HK-2 (cell line): ENCODE results near the gene TAF6L.
A peak's percentile ranks its signal among the peaks of the same experiment; 100 is the strongest.
"Not testable (repeated sequence)": the region's sequence is repeated elsewhere in the genome, so short reads cannot be mapped to it uniquely, and the experiment has no call there.

ENCODE experiments used
- DNase-seq: peaks from one replicate; pipeline ENCODE4 v3.0.0-alpha.2; 2018; ENCODE audit not compliant: unreplicated experiment

The TAF6L gene

GRCh38 chr11:62757846-62758788, 13.1 kb upstream of the TAF6L start:
- DNase-seq: no peak

- not testable (repeated sequence) for DNase-seq
Observed at GRCh38 chr11:62760867-62761227, 10.3 kb upstream of the TAF6L start.

- DNase-seq: no peak
Observed at GRCh38 chr11:62770778-62771143, 435 bp upstream of the TAF6L start.

- DNase-seq: no peak
Observed at GRCh38 chr11:62774407-62774806, 3.2 kb downstream of the TAF6L start.

GRCh38 chr11:62775646-62776045, 4.5 kb downstream of the TAF6L start:
- no peak for DNase-seq

- DNase-seq: no peak
Observed at GRCh38 chr11:62777389-62777788, 6.2 kb downstream of the TAF6L start.

GRCh38 chr11:62778441-62778840, 7.2 kb downstream of the TAF6L start:
- DNase-seq: no peak

- no peak for DNase-seq
Observed at GRCh38 chr11:62782753-62783152, 11.6 kb downstream of the TAF6L start.

GRCh38 chr11:62786318-62787004, 15.3 kb downstream of the TAF6L start:
- DNase-seq: peak; percentile 80

GRCh38 chr11:62787005-62787759, 16.0 kb downstream of the TAF6L start, which contains the start of gene TMEM179B:
Gene TMEM179B (plus strand): TSS chr11:62787402. CDS start chr11:62787432, 30 bp downstream.
- peak; percentile 96 for DNase-seq

GRCh38 chr11:62788991-62789390, 17.8 kb downstream of the TAF6L start:
- DNase-seq: no peak

- DNase-seq: no peak
Observed at GRCh38 chr11:62789576-62789975, 18.4 kb downstream of the TAF6L start.

GRCh38 chr11:62791501-62792201, 20.5 kb downstream of the TAF6L start, which contains the start of gene TMEM223:
Gene TMEM223 (minus strand): TSS chr11:62792006. CDS start chr11:62791994, 12 bp downstream.
- peak; percentile 80 for DNase-seq

GRCh38 chr11:62792202-62792575, 21.0 kb downstream of the TAF6L start:
- no peak for DNase-seq

GRCh38 chr11:62794201-62794775, 23.1 kb downstream of the TAF6L start:
- no peak for DNase-seq

- no peak for DNase-seq
Observed at GRCh38 chr11:62796281-62796680, 25.1 kb downstream of the TAF6L start.

- no peak for DNase-seq
Observed at GRCh38 chr11:62799486-62799885, 28.3 kb downstream of the TAF6L start.

- no peak for DNase-seq
Observed at GRCh38 chr11:62801071-62801470, 29.9 kb downstream of the TAF6L start.

GRCh38 chr11:62804310-62805075, 33.3 kb downstream of the TAF6L start:
- peak; percentile 12 for DNase-seq
